DMS 273 (cell line): ENCODE results near the gene HNRNPR.
A peak's percentile ranks its signal among the peaks of the same experiment; 100 is the strongest.
"Not testable (repeated sequence)": the region's sequence is repeated elsewhere in the genome, so short reads cannot be mapped to it uniquely, and the experiment has no call there.

ENCODE experiments used
- DNase-seq: peaks from one replicate; lab custom pipeline; 2025; ENCODE audit not compliant: unreplicated experiment; lab: John Stamatoyannopoulos, UW

Gene HNRNPR

DNA sequence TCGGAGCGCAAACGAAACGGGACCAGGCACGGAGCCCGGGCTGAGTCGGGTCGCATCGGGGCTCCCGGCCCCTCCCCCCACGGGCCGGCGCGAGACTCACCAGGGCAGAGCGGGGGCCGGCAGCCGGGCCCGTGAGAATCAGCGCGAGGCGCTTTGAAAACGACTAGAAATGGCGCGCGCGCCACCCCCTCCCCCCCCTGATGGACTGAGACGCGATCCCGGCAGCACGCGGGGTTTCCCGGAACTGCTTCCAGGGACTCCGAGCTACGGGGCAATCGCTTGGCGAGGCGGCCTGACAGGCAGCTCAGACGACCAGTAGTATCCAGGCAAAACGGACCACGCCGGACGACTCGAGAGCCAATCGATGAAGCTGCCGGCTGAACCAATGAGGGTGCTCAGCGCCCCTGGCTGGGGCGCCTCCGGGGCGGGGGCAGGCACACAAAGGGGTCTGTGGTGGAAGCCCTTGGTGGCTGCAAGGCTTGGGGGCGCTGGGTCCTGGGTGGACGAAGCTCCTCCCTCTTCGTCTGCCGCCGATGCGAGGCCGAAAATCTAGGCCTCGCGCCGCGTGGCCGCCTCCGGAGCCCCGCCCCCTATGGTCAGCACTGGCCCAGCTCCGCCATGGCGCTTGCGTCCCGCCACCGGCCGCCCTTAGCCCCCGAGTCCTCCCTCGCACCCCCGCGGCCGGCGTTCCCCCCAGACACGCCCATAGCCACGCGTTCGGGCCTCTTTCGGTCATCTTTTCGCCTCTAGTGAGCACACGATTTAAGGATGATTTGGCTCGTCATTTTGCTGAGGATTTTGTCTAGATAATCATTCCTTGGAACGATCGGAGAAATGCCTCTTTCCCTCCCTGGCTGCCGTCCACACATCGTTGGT, at the start of gene HNRNPR:
Gene HNRNPR, minus strand, starts transcription at position 174 of the 876 bp plus-strand sequence. CDS start 3,276 bp downstream, outside the sequence.
- peak; percentile 100 for DNase-seq

DNA sequence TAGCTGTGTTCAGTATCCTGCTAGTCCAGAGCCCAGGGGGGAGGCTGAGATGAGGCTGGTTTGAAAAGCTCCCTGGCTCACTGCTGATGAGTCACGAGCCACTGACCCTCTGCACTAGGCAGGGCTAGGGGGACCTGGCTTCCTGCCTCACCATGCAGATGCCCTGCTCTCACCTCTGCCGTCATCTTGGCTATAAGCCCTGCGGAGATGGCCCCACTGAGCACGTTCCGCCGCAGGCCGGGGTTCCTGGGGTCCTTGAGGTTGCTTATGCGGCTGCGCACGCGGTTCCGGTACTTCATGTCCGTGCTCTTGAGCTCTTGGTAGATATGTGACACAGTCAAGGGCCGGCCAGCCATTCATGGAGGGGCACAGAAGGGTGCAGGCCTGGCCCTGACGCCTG, 49.6 kb upstream of the HNRNPR start:
- no peak for DNase-seq

DNA sequence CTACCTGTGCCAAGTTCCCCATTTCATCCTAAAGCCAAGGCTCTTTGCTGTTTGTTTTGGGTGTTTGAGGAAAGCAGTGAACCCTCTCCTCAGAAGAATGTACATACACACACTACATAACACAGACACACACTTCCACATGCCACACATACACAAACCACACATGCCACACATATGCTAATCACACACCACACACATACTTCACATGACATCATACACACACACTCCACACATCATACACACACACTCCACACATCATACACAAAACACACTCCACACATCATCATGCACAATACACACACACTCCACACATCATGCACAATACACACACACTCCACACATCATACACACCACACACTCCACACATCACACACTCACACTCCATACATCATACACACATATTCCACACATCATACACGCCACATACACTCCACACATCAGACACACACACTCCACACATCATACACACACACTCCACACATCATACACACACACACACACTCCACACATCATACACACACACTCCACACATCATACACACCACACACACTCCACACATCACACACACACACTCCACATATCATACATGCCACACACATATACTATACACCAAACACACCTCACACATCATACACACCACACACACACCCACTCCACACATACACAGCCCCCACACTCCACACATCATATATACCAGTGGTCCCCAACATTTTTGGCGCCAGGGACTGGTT, 48.2 kb upstream of the HNRNPR start:
- DNase-seq = no peak

DNA sequence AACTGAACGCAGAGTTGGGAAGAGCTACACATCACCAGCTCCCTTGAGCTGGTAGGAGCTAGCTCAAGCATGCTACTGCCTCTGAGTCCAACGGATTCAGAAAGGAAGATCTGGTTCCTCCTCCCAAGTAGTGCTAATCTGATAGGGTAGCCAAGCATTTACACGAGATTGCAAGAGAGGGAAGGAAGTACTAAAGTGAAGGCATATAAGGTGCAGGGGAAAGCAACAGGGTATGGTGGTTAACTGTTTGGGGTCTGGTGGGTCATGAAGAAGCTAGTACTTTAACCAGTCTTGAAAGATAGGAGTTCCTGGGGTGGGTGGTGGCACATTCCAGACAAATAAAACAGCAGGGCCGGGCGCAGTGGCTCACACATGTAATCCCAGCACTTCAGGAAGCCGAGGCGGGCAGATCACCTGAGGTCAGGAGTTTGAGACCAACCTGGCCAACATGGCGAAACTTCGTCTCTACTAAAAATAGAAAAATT, 45.8 kb upstream of the HNRNPR start:
- DNase-seq = no peak

DNA sequence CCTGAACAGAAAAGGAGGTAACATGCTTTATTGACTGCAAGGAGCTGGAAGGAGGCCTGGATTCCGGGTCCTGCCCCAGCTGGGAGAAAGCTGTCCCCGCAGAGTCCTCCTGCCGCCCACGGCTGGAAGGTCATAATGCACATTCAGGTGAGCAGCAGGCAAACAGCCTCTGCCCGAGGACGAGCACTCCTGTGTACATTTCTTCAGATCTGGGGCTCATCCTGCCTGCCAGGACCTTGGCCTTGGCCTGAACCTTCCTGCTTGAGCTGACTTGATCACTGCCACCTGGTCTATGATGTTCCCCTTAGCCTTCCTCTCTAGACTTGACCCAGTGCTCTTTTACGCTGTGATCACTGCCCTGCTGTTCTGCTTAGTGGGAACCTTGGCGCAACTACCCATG, 43.4 kb upstream of the HNRNPR start:
- DNase-seq = no peak

DNA sequence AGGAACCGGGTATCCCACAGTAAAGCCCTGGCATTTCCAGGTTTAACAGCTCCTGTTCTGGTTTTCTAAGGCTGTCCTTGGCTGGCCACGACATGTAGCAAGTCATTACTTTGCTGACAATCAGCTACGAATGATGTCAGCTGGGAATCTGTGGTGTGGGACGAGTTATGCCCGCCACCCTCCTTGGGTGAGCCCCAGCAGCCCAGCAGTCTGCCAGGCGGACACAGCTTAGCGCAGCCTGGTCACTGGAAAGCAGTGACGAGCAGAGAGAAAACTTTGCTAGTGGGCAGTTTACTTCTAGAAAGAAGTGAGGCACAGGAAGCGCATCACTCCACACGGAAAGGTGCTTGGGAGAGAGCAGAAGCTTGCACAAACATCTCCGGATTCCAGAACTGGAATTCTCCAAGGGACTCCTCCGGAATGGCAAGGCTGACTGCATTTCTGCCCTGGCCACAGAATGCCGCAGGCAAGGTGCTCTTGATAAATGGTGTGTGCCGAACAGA, 41.1 kb upstream of the HNRNPR start:
- no peak for DNase-seq

DNA sequence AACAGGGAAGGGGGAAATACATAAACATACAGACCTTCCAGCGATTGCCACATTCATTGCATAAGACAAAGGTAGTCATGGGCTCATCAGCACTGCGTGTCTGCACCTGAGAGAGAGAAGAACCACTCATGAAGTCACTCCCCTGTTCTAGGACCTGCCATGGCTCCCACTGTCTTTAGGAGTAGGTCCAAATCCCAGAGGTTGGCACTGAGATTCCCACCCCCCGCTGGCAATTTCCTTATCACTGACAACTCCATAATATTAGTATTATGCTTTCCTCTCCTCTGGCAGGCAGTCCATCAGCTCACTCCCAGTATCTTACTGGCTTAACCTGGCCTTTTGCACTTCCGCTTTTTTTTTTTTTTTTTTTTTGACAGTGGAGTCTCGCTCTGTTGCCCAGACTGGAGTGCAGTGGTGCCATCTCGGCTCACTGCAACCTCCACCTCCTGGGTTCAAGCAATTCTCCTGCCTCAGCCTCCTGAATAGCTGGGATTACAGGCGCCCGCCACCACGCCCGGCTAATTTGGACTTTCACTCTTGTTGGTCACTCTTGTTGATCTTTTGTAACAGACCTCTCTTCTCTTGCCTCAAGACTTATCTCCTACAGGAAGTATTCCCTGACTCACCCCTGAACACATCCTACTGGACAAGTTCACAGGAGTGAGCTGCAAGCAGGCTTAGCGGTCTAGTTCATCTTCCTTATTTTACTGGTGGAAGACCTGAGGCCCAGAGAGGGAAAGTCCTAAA, 40.4 kb upstream of the HNRNPR start:
- no peak for DNase-seq

DNA sequence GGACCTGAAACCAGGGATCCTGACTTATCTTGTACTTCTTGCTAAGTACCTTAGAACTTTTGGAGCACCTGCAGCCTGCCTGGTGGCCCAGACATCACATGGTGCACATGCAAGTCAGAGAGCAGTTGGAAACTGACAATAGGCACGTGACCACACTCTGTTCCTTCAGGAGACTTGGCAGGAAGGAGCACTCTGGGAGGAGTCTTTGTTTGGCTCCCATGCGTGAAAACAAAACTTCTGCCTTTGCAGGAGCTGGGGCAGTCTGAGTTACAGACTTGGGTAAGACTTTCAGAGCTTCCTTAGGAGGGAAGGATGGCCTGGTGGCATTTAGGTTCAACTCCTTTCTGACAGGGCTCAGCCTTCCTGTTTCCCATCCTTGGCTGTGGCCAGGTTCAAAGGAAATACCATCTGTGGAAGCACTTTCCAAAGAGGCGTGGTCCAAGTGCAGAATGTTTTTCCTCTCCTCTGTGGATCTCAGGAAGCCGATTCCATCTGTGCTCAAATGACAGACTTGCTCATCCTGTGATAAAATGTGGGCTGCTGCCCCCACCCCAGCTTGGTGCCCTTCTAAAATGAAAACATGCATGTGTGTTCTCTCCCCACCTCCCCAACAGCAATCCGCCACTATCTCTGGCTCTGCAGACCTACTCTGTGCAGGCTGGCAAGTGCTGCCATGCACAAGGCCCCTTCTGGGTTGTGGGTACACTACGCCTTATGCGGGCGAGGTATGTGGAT, 39.7 kb upstream of the HNRNPR start:
- DNase-seq = no peak

DNA sequence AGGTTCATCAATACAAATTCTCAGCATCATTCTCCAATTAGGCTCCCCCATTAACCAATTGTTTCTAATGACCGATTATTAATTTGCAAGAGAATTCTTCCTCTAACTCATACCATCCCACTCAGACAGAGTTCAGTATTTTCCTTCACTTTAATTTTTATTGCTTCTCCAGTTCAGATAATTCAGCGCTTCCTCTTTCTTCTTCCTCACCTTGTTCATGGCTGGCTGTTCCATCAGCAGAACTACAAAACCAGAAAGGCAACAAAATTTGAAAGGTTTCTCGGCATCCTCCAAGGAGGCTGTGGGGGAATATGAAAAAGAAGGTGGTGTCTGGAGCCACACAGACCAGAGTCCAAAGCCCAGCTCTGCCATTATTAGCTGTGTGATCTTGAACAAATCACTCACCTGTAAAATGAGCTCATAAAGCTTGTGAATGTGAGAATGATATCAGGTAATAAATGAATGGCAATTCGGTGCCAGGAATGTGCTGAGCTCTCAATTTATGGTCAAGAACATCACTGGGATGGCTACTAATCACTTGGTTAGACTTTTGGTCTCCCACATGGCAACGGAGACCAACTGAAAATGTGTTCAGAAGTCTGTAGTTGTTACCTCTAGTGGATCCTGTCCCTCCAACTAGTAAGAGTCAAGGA, 37.3 kb upstream of the HNRNPR start:
- no peak for DNase-seq

DNA sequence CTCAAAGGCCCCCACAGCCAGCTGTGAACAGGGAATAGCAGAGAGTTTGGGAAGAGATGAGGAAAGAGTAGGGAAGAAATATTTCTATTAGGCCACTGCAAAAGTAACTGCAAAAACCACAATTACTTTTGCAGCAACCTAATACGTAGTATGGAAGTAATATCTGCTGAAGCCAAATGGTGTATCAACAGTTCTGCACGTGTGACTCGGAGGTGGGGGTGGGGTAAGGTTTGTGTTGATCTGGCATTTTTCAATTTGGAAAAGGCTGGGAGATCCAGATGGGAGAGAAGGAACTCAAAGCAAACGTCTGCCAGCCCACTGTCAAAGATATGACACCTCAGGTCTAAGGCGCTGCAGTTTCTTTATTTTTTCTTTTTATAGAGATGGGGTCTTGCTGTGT, 36.6 kb upstream of the HNRNPR start:
- DNase-seq = no peak

DNA sequence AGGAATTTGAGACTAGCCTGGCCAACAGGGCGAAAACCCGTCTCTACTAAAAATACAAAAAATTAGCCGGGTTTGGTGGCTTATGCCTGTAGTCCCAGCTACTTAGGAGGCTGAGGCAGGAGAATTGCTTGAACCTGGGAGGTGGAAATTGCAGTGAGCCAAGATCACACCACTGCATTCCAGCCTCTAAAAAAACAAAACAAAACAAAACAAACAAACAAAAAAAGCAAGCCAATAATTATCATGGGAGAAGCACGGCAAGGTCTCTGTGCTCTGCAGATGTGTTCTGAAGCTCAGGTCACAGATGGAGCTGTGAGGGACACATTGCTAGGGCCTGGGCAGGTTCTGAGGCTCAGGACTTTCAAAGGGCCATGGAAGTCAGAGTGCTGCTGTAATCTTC, 36.2 kb upstream of the HNRNPR start:
- not testable (repeated sequence) for DNase-seq

DNA sequence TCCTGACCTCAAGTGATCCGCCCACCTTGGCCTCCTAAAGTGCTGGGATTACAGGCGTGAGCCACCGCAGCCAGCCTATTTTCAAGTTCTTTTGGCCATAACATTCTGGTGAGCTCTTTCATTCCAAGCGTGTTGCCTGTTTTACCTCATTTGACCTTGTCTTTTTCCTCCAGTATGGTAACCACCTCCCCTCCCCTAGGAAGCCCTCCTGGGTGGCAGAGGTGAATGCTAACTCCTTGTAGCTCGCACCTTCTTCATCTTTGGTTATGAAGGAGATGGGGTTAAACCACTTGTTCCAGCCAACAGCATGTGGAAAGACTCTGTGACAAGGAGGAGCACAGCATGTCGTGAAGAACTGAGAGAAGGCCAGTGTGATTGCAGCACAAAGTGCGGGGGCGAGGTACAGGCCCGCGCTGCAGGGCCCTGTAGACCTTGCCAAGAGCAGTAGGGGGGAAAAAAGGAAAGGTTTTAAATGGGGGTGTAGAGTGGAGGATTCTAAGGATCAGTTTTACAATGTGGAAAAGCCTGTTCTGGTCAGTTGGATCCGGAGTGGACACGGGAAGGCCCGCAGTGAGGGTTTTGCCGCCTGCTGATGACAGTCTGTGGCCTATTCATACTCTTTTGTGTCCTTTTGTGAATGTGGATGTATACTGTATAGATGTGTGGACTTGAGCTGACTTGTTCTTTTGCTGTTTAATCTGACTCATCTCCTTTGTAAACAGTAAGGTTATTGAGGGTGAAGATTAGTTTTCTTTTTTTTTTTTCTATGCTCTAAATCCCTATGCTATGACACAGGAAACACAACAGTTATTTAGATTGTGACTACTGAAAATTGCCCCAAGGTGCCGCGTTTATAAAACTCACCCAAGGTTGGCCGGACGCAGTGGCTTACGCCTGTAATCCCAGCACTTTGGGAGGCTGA, 33.1 kb upstream of the HNRNPR start:
- peak; percentile 53 for DNase-seq

DNA sequence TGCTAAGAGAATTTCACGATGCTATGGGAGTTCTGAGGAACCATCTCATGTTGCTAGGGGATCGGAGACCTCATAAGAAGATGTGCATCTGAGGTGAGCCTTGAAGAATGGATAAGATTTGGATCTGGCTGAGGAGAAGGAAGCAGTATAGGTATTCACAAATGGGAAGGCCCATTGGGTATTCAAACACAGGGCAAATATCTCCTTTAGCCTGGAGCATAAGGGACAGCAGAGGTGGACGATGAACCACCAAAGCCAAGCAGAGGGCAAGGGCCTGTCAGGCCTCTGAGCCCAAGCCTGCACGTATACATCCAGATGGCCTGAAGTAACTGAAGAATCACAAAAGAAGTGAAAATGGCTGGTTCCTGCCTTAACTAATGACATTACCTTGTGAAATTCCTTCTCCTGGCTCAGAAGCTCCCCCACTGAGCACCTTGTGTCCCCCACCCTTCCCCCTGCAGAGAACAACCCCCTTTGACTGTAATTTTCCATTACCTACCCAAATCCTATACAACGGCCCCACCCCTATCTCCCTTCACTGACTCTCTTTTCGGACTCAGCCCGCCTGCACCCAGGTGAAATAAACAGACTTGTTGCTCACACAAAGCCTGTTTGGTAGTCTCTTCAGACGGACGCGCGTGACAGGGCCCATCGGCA, 30.1 kb upstream of the HNRNPR start:
- not testable (repeated sequence) for DNase-seq

DNA sequence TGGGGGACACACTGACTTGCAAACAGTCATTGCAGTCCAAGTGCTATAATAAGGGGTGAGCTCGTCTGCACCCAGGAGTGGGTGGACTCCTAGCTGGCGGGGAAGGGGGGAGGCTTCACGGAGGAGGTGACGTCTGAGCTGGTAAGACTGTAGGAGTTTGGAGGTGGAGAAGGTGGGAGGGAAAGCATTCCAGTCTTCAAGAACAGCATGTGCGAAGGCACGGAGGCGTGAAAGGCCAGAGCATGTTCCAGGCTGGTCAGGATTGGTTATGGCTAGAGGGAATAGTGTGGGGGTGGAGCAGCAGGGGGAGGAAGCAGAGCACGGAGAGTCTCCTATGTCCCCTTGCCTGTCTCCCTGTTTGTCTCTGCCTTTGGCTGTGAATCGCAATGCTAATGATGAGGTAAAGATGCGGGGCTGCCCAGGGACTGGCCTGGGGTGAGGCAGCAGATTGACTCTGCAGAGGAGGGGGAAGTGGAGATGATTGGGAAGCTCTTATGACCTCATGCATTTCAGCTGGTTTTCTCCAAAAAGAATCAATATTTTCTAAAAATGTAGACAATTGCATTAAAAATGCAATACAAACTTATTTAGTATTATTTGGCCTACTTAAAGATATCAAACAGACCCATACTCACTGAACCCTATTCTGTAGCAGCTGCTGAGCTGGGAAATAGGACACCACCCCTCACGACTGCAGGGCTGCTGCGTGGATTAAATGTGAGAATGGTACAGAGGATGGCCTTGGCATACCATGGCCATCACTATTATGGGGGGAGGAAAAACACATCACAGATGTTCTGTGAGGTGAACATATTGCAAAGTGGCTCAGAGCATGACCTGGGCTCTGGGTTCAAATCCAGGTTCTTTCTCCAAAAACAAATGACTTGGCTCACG, 28.1 kb upstream of the HNRNPR start:
- DNase-seq = peak; percentile 71

DNA sequence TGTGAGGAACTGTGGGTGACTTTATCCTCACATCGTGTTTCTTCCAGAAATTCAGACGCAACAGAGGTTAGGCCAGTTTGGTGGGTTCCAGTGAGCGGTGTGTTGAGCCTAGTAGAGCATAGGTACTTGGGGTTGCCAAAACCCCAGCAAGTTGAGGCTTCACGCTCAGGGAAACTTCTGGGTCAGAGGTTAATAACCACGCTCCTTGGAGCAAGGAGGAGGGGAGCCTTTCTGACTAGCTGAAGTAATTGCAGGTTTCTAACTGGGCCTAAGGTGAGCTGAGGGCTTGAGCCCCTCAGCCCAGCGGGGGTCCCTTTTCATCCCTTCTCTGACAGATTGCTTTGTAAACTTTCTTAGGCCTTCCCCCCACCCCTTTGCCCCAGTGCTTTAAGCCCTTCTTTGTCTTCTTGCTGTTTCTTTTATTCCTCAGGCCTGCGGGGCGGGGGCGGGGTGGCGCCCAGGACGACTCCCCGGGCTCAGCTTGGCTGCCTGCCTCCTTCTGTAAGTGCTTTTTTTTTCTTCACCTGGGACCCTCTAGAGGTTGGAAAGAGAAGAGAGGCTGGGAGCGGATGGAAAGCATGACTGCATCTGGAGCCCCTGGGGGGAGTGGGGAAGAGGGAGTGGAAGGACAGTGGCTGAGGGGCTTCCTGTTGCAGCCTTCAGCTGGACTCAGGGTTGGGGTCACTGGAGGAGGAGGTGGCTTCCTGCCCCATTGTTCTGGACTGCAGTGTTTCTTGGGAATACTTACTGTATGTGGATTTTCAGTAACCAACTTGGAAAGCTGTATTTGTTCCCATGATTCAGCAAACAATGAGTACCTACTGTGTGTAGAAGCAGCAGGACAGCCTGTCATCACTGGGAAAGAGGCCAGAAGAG, 26.9 kb upstream of the HNRNPR start:
- peak; percentile 70 for DNase-seq

DNA sequence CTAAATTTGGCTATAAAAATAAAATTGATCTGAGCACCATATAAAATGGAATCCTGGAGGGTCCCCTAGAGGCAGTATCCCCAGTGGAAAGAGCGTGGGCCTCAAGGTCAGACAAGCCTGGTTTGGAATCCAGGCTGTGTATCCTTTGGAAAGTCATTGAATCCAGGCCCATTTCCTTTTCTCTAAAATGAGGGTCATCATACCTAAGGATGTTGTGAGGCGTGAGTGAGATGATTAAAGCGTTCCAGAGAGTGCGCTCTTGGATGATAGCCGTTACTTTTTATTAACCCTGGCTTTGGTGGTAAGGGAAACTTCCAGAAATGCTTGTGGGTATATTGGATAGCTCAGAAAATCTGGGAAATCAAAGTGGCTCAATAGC, 26.2 kb upstream of the HNRNPR start:
- no peak for DNase-seq
